ENCODE measurements around the gene PDK1.

Gene PDK1

GRCh38 chr2:172512810-172513523 lies 42.9 kb upstream of the PDK1 start:
- H3K79me1 ChIP-seq (ENCODE audit: low read length), result no peaks in the 10 kb centered on the region
- H3K4ac ChIP-seq (ENCODE audit: low read depth, low read length), result no peak overlapping the region
- no peak overlapping the region for H2BK5ac ChIP-seq (ENCODE audit: low read depth, low read length, poor library complexity)
- peaks cover 0 to 4% of the 10 kb centered on the region in 2 experiments for H3K4me1 ChIP-seq (ENCODE audit: control insufficient read depth in 1 of 2, insufficient read depth in 2 of 2, low read length in 2 of 2)
- H2AK5ac ChIP-seq (ENCODE audit: low read length), result no peak overlapping the region
- H3K9me3 ChIP-seq (ENCODE audit: insufficient read depth, low read depth, low read length), result peaks cover 14% of the 10 kb centered on the region
- H3K27ac ChIP-seq (ENCODE audit: low read depth, low read length), result no peak overlapping the region
- no peak overlapping the region for H3K4me2 ChIP-seq (ENCODE audit: low read length)
- no peaks in the 10 kb centered on the region for H3K79me2 ChIP-seq (ENCODE audit: control insufficient read depth, insufficient read depth, low read length, poor library complexity)
- H3K9ac ChIP-seq (ENCODE audit: low read length), result no peak overlapping the region
- H3K4me3 ChIP-seq (ENCODE audit: low read depth, low read length), result no peak overlapping the region
- no peak overlapping the region for H2AFZ ChIP-seq (ENCODE audit: insufficient read depth, low read length, poor library complexity)
- no peak overlapping the region for H3K23ac ChIP-seq (ENCODE audit: low read length)
- H2BK12ac ChIP-seq (ENCODE audit: low read length), result no peak overlapping the region
- H3K36me3 ChIP-seq (ENCODE audit: control insufficient read depth in 1 of 2, insufficient read depth in 2 of 2, low read length in 2 of 2), result no peaks in the 10 kb centered on the region
- no peak overlapping the region for H2BK120ac ChIP-seq (ENCODE audit: insufficient read depth, low read length, poor library complexity)
- WGBS (ENCODE audit: extremely low coverage, insufficient coverage, insufficient read length), result no CpG with 5 or more reads among the region's 5 CpGs
- no peak overlapping the region for H4K12ac ChIP-seq (ENCODE audit: low read depth, low read length)
- DNase-seq, result no peak
- H3K18ac ChIP-seq (ENCODE audit: low read length), result no peak overlapping the region
- H3K27me3 ChIP-seq (ENCODE audit: insufficient read depth, low read length), result no peaks in the 10 kb centered on the region
- H4K8ac ChIP-seq (ENCODE audit: low read depth, low read length), result no peak overlapping the region
- H4K91ac ChIP-seq (ENCODE audit: low read depth, low read length), result no peak overlapping the region
- H3K14ac ChIP-seq (ENCODE audit: low read length), result no peak overlapping the region

- Histone ChIP-seq H4K8ac (ENCODE audit: low read depth, low read length) (no peak overlapping the region), H4K12ac (ENCODE audit: low read depth, low read length) (no peak overlapping the region), H2AK5ac (ENCODE audit: low read length) (no peak overlapping the region), H3K14ac (ENCODE audit: low read length) (no peak overlapping the region), H3K79me1 (ENCODE audit: low read length) (no peaks in the 10 kb centered on the region), H3K4me1 (ENCODE audit: control insufficient read depth in 1 of 2, insufficient read depth in 2 of 2, low read length in 2 of 2) (no peaks in the 10 kb centered on the region), H3K4me2 (ENCODE audit: low read length) (no peak overlapping the region), H2BK5ac (ENCODE audit: low read depth, low read length, poor library complexity) (no peak overlapping the region), H2BK120ac (ENCODE audit: insufficient read depth, low read length, poor library complexity) (no peak overlapping the region), H4K91ac (ENCODE audit: low read depth, low read length) (no peak overlapping the region), H2BK12ac (ENCODE audit: low read length) (no peak overlapping the region), H3K18ac (ENCODE audit: low read length) (no peak overlapping the region), H3K36me3 (ENCODE audit: control insufficient read depth in 1 of 2, insufficient read depth in 2 of 2, low read length in 2 of 2) (no peaks in the 10 kb centered on the region), H2AFZ (ENCODE audit: insufficient read depth, low read length, poor library complexity) (no peak overlapping the region), H3K4me3 (ENCODE audit: low read depth, low read length) (no peak overlapping the region), H3K27ac (ENCODE audit: low read depth, low read length) (no peak overlapping the region), H3K27me3 (ENCODE audit: insufficient read depth, low read length) (no peaks in the 10 kb centered on the region), H3K9me3 (ENCODE audit: insufficient read depth, low read depth, low read length) (peaks cover 14% of the 10 kb centered on the region), H3K23ac (ENCODE audit: low read length) (no peak overlapping the region), H3K79me2 (ENCODE audit: control insufficient read depth, insufficient read depth, low read length, poor library complexity) (no peaks in the 10 kb centered on the region), H3K9ac (ENCODE audit: low read length) (no peak overlapping the region), H3K4ac (ENCODE audit: low read depth, low read length) (no peak overlapping the region)
- no peak for DNase-seq
- no CpG with 5 or more reads among the region's 6 CpGs for WGBS (ENCODE audit: extremely low coverage, insufficient coverage, insufficient read length)
Observed at GRCh38 chr2:172513524-172513900, 42.4 kb upstream of the PDK1 start.

- Histone ChIP-seq H3K14ac (ENCODE audit: low read length) (no peak overlapping the region), H3K4ac (ENCODE audit: low read depth, low read length) (no peak overlapping the region), H3K27ac (ENCODE audit: low read depth, low read length) (no peak overlapping the region), H3K36me3 (ENCODE audit: control insufficient read depth in 1 of 2, insufficient read depth in 2 of 2, low read length in 2 of 2) (no peaks in the 10 kb centered on the region), H3K18ac (ENCODE audit: low read length) (no peak overlapping the region), H3K9me3 (ENCODE audit: insufficient read depth, low read depth, low read length) (peaks cover 14% of the 10 kb centered on the region), H3K79me1 (ENCODE audit: low read length) (no peaks in the 10 kb centered on the region), H3K9ac (ENCODE audit: low read length) (no peak overlapping the region), H3K27me3 (ENCODE audit: insufficient read depth, low read length) (no peaks in the 10 kb centered on the region), H2AK5ac (ENCODE audit: low read length) (no peak overlapping the region), H3K79me2 (ENCODE audit: control insufficient read depth, insufficient read depth, low read length, poor library complexity) (no peaks in the 10 kb centered on the region), H4K91ac (ENCODE audit: low read depth, low read length) (no peak overlapping the region), H4K12ac (ENCODE audit: low read depth, low read length) (no peak overlapping the region), H3K4me1 (ENCODE audit: control insufficient read depth in 1 of 2, insufficient read depth in 2 of 2, low read length in 2 of 2) (no peaks in the 10 kb centered on the region), H3K4me3 (ENCODE audit: low read depth, low read length) (no peak overlapping the region), H2BK120ac (ENCODE audit: insufficient read depth, low read length, poor library complexity) (no peak overlapping the region), H2BK12ac (ENCODE audit: low read length) (no peak overlapping the region), H3K23ac (ENCODE audit: low read length) (no peak overlapping the region), H3K4me2 (ENCODE audit: low read length) (no peak overlapping the region), H4K8ac (ENCODE audit: low read depth, low read length) (no peak overlapping the region), H2AFZ (ENCODE audit: insufficient read depth, low read length, poor library complexity) (no peak overlapping the region), H2BK5ac (ENCODE audit: low read depth, low read length, poor library complexity) (no peak overlapping the region)
- DNase-seq, result no peak
- WGBS (ENCODE audit: extremely low coverage, insufficient coverage, insufficient read length), result no CpG with 5 or more reads among the region's 15 CpGs
Observed at GRCh38 chr2:172513935-172514586, 41.8 kb upstream of the PDK1 start.

GRCh38 chr2:172516299-172516698 lies 39.6 kb upstream of the PDK1 start:
- Histone ChIP-seq H3K4ac (ENCODE audit: low read depth, low read length) (no peak overlapping the region), H3K27ac (ENCODE audit: low read depth, low read length) (no peak overlapping the region), H3K4me3 (ENCODE audit: low read depth, low read length) (no peak overlapping the region), H3K14ac (ENCODE audit: low read length) (no peak overlapping the region), H3K9ac (ENCODE audit: low read length) (no peak overlapping the region), H2BK12ac (ENCODE audit: low read length) (no peak overlapping the region), H4K8ac (ENCODE audit: low read depth, low read length) (no peak overlapping the region), H4K12ac (ENCODE audit: low read depth, low read length) (no peak overlapping the region), H2AK5ac (ENCODE audit: low read length) (no peak overlapping the region), H3K27me3 (ENCODE audit: insufficient read depth, low read length) (no peaks in the 10 kb centered on the region), H3K18ac (ENCODE audit: low read length) (no peak overlapping the region), H3K36me3 (ENCODE audit: control insufficient read depth in 1 of 2, insufficient read depth in 2 of 2, low read length in 2 of 2) (no peaks in the 10 kb centered on the region), H3K23ac (ENCODE audit: low read length) (no peak overlapping the region), H3K4me2 (ENCODE audit: low read length) (no peak overlapping the region), H2BK5ac (ENCODE audit: low read depth, low read length, poor library complexity) (no peak overlapping the region), H3K9me3 (ENCODE audit: insufficient read depth, low read depth, low read length) (peaks cover 16% of the 10 kb centered on the region), H2AFZ (ENCODE audit: insufficient read depth, low read length, poor library complexity) (no peak overlapping the region), H3K4me1 (ENCODE audit: control insufficient read depth in 1 of 2, insufficient read depth in 2 of 2, low read length in 2 of 2) (no peaks in the 10 kb centered on the region), H4K91ac (ENCODE audit: low read depth, low read length) (no peak overlapping the region), H2BK120ac (ENCODE audit: insufficient read depth, low read length, poor library complexity) (no peak overlapping the region), H3K79me2 (ENCODE audit: control insufficient read depth, insufficient read depth, low read length, poor library complexity) (no peaks in the 10 kb centered on the region), H3K79me1 (ENCODE audit: low read length) (no peaks in the 10 kb centered on the region)
- WGBS (ENCODE audit: extremely low coverage, insufficient coverage, insufficient read length), result no CpG with 5 or more reads among the region's 1 CpG
- DNase-seq, result peak in 1 of 2 donors; percentile 37

All from trophoblast cell (in vitro differentiated cells and primary cell).